HG03025 (cell line): Measurements from ENCODE around the gene ECE2.

Experiments
- ATAC-seq: cut with Tn5 transposase; IDR thresholded peaks from one replicate; pipeline ENCODE4 v1.9.1; 2021; ENCODE audit warnings: mild to moderate bottlenecking, moderate library complexity; ENCODE audit not compliant: unreplicated experiment, low FRiP score

The ECE2 gene

DNA sequence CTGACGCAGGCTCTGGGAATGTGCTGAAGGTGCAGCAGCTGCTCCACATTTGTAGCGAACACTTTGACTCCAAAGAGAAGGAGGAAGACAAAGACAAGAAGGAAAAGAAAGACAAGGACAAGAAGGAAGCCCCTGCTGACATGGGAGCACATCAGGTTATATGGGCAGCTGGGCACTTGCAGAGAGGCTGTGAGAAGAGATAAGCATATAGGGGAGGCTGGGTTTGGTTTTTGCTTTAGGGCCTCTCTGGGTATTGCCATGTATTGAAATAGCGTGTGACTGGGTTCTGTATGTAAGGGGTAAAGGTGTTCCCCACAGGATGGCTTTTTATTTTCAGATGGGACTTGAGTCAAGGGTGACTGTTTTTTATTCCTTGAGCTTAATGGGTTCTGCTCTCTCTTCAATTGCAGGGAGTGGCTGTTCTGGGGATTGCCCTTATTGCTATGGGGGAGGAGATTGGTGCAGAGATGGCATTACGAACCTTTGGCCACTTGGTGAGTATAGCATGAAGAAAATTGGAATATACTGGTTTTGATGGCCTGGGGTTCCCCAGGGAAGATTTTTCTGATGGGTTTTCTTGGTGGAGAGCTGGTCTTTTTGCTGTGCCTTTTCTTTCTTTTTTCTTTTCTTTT is 30.6 kb downstream of the ECE2 start:
- ATAC-seq, result no peak

DNA sequence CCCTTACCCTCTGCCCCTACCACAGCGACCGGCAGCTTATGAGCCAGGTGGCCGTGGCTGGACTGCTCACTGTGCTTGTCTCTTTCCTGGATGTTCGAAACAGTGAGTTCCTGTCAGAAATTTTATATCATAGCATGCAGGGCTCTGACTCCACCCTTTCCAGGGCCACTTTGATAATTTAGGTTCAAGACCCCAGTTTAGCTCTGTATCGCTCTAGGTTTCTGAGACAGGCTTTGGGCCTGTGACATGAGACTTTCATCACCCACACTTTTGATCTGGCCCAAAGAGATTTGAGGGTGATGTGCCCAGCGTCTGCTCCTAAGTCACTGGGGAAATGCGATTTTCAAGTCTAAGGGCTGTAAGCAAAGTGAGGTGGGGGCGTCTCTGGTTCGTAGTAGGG is 32.1 kb downstream of the ECE2 start:
- ATAC-seq, result no peak

DNA sequence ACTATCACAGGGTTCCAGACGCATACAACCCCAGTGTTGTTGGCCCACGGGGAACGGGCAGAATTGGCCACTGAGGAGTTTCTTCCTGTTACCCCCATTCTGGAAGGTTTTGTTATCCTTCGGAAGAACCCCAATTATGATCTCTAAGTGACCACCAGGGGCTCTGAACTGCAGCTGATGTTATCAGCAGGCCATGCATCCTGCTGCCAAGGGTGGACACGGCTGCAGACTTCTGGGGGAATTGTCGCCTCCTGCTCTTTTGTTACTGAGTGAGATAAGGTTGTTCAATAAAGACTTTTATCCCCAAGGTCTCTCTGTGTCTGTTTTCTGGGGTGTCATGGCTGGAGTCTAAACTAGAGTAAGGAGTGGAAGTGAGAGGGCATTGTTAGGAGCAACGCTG is 32.9 kb downstream of the ECE2 start:
- ATAC-seq, result no peak

DNA sequence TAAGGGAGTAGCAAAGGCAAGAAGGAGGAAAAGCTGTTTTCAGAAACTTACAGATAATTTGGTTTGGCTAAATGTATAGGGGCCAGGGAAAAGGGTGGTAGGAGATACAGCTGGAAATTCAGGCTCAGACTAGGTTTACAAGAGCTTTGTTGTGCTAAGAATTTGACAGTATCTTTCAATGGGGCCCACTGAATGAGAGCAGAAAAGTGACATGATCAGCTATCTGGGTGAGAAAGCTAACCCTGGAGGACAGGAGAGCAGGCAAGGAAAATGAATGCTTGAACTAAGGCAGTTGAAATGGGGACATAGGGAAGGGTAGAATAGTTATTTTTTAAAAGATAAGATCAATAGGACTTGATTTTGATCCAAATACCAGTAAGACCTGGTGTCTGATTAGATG is 35.8 kb downstream of the ECE2 start:
- no peak for ATAC-seq

DNA sequence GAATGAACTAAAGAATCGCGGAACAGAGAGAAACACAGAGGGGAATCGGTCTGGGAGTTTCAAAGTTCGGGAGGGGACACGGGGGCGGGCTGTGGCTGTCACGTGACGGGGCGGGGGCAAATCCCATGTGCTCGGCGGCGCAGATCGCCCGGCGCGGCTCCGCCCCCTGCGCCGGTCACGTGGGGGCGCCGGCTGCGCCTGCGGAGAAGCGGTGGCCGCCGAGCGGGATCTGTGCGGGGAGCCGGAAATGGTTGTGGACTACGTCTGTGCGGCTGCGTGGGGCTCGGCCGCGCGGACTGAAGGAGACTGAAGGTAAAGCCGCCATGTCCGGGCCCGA is 38.5 kb downstream of the ECE2 start, which contains the start of gene EIF4G1:
Gene EIF4G1 (plus strand): TSS at position 244 of the 337 bp plus-strand sequence. CDS start 1,191 bp downstream, outside the sequence.
- ATAC-seq, result peak; percentile 86

DNA sequence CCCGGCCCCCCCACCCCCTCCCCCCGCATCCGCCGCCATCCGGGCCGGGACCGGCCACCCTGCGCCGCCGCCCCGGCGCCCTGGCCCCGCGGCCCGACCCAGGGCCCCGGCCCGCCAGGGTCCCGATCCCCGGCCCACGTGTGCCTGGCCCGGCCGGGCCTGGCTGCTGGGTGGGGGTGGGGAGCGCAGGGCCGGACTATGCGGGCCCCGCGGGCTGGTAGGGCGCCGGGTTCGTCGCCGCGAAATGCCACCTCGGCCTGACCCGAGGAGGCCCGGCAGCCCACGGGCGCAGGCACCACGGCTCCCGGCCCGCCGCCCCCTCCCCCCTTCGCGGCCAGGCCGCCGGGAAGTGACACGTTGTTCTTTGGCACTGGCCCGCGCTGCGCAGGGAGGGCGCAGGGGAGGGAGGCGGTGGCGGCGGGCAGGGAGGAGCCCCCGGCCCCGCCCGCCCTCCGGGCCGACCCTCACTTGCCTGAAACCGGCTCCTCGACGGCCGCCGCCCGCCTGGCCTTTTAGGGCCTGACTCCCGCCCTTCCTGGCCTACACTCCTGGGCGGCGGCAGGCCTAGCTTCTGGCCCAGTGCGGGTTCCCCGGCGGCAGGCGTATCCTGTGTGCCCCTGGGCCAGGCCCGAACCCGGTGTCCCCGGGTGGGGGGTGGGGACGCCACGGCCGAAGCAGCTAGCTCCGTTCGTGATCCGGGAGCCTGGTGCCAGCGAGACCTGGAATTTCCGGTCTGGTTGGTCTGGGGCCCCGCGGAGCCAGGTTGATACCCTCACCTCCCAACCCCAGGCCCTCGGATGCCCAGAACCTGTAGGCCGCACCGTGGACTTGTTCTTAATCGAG is 39.1 kb downstream of the ECE2 start:
- ATAC-seq, result peak; percentile 30

DNA sequence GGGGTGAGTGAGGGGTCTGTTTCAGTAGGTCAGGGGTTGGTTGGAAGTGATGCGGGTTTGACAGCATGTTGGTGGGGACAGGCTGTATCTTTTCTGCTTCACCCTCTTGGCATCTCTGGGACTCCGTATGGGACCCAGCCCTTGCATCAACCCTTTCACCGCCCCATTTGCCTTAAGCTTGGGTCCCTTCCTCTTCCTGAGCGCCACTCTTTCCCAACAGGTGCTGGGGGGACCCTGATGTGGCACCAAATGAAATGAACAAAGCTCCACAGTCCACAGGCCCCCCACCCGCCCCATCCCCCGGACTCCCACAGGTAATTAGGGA is 39.7 kb downstream of the ECE2 start:
- no peak for ATAC-seq

DNA sequence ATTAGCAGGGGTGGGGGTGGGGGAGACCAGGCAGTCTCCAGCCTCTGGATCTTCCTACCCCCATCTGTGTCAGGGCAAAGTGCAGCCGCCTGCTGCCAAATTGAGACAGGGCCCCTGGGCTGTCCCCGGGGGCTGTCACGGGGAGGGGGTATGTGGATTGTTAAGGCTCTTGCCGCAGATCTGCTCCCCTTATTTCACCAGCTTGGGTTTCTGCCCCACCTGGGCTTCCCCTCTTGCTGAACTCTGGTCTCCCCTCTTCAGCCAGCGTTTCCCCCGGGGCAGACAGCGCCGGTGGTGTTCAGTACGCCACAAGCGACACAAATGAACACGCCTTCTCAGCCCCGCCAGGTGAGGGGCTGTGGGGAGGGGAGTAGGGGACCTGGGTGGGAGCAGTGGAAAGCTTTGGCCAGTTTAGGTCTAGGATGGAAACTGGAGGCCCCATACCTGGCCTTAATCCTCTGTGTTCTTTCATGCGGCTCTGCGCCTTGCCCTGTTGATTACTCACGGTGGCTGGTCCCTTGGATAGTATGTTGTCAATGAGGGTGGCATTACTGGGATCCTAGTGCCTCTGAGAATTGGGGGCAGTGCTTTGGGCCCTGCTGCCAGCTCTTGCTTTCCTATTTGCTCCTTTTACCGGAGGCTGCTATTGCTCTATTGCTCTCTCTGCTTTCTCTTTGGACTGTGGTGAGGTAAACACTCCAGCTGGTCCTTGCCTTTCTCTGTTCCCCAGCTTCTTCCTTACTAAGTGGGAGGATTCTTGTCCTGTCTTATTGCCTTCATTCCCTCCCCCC is 40.2 kb downstream of the ECE2 start:
- ATAC-seq, result no peak

DNA sequence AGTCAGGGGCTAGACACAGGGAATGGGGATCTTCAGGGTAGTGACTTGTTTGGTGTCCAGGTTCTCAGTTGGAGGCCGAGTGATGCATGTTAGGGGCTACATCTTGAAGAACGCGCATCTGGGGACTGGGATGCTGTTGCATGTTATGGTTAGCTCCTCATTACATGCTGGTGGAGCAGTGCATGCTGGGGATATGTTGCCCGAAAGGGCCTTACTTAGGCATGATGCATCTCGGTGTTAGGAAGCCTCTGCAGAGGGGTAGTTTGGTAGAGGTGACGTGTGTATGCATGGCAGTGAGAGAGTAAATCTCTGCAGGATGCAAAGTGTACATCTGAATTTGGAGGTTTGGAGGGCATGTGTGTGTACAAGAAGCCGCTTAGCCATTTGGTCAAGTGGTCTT is 41.0 kb downstream of the ECE2 start:
- no peak for ATAC-seq

DNA sequence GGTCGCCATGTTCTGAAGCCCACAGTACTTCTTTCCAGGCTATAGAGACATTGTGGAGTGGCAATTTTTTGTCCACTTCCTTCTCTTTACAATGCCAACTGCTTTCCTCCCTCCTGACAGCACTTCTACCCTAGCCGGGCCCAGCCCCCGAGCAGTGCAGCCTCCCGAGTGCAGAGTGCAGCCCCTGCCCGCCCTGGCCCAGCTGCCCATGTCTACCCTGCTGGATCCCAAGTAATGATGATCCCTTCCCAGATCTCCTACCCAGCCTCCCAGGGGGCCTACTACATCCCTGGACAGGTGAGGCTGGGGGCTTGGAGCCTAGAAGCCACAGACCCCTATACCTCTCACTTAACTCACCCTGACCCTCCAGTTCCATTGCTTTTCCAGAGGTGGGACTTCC is 41.4 kb downstream of the ECE2 start:
- no peak for ATAC-seq

DNA sequence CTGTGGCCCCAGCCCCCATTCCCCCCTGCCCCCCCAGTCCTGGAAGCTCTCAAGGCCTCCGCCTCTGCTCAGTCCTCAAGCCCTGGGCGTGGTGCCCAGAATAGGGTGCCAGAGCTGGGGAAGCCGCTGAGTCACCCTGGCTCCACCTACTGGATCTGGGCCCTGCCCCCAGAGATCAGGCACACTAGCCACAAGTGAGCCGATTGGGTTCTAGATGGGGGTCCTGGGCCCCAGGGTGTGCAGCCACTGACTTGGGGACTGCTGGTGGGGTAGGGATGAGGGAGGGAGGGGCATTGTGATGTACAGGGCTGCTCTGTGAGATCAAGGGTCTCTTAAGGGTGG is 44.3 kb downstream of the ECE2 start:
- ATAC-seq, result no peak

DNA sequence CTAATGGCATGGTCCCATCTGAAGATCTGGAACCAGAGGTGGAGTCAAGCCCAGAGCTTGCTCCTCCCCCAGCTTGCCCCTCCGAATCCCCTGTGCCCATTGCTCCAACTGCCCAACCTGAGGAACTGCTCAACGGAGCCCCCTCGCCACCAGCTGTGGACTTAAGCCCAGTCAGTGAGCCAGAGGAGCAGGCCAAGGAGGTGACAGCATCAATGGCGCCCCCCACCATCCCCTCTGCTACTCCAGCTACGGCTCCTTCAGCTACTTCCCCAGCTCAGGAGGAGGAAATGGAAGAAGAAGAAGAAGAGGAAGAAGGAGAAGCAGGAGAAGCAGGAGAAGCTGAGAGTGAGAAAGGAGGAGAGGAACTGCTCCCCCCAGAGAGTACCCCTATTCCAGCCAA is 45.8 kb downstream of the ECE2 start:
- no peak for ATAC-seq

DNA sequence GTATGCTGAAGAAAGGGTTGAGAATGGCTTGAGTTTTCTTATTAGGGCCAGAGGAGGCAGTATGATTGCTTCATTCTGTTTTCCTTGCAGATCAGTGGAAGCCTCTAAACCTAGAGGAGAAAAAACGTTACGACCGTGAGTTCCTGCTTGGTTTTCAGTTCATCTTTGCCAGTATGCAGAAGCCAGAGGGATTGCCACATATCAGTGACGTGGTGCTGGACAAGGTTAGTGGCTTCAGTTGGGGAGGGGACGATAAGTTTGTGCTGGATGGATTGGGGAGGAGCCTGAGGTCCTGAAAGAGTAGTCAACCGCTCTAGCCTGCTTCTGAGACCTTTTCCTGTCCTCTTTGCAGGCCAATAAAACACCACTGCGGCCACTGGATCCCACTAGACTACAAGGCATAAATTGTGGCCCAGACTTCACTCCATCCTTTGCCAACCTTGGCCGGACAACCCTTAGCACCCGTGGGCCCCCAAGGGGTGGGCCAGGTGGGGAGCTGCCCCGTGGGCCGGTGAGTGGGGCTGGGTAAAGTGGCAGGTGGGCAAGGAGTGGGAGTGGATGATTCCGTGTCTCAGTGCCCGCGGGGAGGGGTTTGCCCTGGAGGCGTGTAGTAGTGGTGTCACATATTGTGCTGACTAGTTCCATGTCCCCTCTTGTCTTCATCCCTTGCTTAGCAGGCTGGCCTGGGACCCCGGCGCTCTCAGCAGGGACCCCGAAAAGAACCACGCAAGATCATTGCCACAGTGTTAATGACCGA is 47.1 kb downstream of the ECE2 start:
- no peak for ATAC-seq

DNA sequence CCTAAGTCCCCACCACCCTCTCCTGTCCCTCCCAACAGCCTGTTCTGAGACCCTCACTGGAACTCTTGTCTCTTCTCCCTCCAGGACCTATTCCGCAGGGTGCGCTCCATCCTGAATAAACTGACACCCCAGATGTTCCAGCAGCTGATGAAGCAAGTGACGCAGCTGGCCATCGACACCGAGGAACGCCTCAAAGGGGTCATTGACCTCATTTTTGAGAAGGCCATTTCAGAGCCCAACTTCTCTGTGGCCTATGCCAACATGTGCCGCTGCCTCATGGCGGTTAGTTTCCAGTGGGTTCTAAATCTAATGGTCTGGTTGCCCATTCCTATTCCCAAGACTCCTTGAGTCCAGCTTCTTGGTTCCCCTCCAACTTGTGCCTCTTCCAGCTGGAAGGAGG is 47.9 kb downstream of the ECE2 start:
- no peak for ATAC-seq

DNA sequence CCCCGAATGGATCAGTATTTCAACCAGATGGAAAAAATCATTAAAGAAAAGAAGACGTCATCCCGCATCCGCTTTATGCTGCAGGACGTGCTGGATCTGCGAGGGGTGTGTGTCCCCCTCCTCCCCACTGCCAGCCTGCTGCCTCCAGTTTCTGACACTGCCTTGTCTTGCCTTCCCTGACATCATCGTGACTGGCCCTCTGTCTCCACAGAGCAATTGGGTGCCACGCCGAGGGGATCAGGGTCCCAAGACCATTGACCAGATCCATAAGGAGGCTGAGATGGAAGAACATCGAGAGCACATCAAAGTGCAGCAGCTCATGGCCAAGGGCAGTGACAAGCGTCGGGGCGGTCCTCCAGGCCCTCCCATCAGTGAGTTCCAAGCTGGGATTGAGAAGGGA is 49.4 kb downstream of the ECE2 start:
- ATAC-seq, result no peak

DNA sequence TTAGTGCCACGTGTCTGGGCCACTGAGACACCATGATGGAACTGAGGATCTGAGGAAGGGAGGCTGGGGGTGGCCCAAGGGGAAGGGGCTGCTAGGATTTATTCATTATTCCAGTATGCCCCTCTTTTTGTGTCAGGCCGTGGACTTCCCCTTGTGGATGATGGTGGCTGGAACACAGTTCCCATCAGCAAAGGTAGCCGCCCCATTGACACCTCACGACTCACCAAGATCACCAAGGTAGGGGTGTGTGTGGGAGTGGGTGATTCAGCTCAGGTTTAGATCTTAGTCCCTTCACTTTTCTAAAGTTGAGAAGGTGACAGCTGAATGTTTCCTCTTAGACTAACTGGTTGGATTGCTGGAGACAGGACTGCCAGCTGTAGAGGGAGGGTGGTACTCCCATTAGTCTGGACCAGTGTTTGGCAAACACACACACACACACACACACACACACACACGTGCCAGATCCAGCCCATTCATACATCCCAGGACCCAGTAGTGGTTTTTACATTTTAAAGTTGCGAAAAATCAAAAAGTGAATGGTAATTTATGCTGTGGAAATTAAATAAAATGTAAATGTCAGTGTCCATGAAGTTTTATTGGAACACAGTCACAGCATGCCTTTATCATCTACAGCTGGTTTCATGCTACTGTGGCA is 50.0 kb downstream of the ECE2 start:
- no peak for ATAC-seq

DNA sequence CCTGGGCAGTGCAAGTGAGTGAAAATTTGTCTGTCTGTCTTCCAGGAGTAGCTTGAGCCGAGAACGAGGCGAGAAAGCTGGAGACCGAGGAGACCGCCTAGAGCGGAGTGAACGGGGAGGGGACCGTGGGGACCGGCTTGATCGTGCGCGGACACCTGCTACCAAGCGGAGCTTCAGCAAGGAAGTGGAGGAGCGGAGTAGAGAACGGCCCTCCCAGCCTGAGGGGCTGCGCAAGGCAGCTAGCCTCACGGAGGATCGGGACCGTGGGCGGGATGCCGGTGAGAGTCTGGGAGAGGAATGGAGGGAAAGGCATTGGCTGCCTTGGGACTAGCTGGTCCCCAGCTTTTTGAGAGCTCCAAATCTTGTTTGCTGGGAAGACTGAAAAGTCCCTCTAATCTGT is 51.3 kb downstream of the ECE2 start:
- ATAC-seq, result no peak

DNA sequence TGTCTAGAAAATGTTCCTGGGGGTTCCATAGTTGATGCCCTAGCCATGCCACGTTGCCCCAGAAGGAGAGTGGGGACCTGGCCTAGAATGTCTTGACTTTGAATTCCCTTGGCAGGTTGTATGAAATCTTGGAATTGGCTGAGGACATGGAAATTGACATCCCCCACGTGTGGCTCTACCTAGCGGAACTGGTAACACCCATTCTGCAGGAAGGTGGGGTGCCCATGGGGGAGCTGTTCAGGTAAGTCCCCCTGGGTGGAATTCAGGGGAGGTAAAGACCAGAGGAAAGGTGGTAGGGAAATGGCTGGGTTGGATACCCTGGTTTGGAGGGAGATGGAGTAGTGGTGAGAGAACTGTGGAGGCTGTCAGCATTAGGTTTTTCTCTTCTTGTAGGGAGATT is 52.7 kb downstream of the ECE2 start:
- no peak for ATAC-seq

DNA sequence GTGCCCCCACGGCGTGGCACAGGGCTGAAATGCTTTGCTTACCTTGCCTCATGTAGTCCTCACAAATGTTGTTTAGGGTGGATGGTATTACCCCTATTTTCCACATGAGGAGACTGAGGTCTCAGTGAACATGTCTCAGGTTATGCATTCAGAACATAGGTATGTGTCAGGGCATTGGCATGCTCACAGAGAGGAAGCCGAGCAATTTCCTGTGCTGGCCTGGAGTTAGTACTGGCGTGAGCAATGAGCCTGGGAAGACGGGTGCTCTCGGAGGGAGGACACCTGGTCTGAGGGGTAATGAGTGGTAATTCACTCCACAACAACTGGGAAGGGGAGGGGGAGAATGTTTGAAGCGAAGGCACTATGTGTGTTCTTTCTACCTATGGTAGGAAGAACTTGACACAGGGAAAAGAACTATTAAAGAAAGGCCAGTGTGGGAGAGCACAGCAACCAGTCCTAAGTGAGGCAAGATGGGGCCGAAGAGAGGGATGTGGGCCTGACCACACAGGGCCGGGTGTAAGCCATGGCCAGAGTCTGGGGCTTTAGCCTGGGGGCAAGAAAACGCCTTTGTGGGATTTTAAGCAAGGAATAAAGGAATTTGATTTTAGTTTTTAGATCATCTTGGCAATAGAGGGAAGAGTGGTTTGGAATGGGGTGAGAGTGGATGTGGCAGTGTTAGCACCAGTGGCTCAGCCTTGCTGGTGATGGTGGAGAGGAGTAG is 56.7 kb downstream of the ECE2 start:
- ATAC-seq, result no peak

DNA sequence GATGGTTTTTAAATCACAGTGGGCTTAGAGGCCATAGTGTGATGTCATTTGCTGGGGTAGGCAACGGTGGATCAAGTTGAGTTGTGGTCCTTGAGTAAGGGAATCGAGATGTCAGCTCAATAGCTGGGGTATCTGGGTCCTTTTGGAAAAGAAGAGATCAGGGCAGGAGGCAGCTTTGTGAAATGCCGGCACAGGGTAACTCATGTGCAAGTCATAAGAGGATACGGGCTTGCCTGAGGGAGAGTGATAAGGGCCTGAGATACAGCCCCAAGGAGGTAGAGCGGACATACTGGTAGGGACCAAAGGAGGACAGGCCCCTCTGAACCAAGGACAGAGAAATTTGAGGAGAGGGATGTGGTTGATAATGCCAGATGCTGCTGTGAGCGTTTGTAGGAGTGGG is 57.4 kb downstream of the ECE2 start:
- no peak for ATAC-seq
